ENCODE measurements around the gene C3orf62.
"Not testable (repeated sequence)": the region's sequence is repeated elsewhere in the genome, so short reads cannot be mapped to it uniquely, and the experiment has no call there.

Gene C3orf62

DNA sequence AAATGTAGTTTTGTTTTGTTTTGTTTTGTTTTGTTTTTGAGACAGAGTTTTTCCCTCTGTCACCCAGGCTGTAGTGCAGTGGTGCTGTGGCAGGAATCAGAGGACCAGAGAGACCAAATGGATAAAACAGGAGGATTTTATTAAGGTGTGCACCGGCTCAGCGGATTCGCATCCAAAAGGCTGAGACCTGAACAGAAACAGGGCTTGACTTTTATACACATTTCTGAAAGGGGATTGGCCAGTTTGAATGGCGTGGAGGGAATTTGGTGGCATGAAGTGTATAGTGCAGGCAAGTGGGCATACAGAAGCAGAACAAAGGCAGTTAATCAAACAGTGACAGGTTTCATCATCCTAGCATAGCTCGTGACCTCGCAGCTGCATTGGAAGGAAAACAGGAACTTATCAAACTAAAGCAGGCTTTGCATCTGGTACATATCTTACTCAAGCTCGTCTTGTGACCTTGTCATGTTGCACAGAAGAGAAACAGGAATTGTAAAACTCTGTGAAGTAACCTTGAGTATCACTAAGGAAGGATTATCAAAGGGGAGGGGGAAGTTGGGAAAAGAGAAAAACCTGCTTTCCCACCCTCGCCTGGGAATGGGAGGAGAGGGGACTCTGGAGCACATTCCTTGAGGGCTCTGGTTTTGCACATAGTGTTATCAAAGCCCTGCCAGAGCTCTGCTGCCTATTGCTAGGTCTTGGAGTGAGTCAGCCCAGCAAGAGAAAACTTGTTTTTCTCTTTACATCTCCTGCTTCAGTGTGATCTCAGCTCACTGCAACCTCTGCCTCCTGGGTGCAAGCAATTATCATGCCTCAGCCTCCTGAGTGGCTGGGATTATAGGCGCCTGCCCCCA is 38.5 kb downstream of the C3orf62 start:
- H3K4me3 ChIP-seq (ENCODE audit: low read depth, low read length), result no peak overlapping the region
- no peaks in the 10 kb centered on the region for H3K9me3 ChIP-seq (ENCODE audit: control insufficient read depth, low read length)
- H2AFZ ChIP-seq, result no peak overlapping the region
- TF ChIP-seq, protein P1, sequence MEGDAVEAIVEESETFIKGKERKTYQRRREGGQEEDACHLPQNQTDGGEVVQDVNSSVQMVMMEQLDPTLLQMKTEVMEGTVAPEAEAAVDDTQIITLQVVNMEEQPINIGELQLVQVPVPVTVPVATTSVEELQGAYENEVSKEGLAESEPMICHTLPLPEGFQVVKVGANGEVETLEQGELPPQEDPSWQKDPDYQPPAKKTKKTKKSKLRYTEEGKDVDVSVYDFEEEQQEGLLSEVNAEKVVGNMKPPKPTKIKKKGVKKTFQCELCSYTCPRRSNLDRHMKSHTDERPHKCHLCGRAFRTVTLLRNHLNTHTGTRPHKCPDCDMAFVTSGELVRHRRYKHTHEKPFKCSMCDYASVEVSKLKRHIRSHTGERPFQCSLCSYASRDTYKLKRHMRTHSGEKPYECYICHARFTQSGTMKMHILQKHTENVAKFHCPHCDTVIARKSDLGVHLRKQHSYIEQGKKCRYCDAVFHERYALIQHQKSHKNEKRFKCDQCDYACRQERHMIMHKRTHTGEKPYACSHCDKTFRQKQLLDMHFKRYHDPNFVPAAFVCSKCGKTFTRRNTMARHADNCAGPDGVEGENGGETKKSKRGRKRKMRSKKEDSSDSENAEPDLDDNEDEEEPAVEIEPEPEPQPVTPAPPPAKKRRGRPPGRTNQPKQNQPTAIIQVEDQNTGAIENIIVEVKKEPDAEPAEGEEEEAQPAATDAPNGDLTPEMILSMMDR (IDR thresholded peaks at IDR 0.05), result no peak
- H3K36me3 ChIP-seq (ENCODE audit: control insufficient read depth, insufficient read depth, low read length), result no peaks in the 10 kb centered on the region
- no peaks in the 10 kb centered on the region for H3K4me1 ChIP-seq
- no peak overlapping the region for H3K27ac ChIP-seq
- H3K27me3 ChIP-seq (ENCODE audit: control insufficient read depth, insufficient read depth, low read length), result no peaks in the 10 kb centered on the region
- H3K9ac ChIP-seq, result no peak overlapping the region
- H3K79me2 ChIP-seq, result no peaks in the 10 kb centered on the region
- H3K4me2 ChIP-seq (ENCODE audit: low read length), result no peak overlapping the region

DNA sequence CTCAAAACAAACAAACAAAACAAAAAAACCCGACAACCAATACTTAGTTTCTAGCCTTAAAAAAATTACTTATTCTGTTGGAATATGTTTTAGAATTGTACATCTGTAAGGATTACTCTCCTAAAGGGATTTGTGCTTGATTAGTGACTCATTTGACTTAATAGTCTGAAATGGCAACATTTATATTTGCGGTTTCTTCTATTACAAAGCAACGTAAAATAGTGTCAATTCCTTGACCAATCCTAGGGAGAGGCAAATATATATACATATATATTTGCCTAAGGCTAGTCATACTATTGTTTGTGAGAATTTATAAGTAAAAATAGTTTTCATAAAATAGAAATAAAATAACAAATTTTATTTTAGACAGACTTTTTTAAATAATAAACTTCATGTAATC is 39.7 kb downstream of the C3orf62 start:
- Histone ChIP-seq H3K4me2 (ENCODE audit: low read length) (no peak overlapping the region), H3K79me2 (no peaks in the 10 kb centered on the region), H3K36me3 (ENCODE audit: control insufficient read depth, insufficient read depth, low read length) (no peaks in the 10 kb centered on the region), H3K4me3 (ENCODE audit: low read depth, low read length) (no peak overlapping the region), H3K27ac (no peak overlapping the region), H2AFZ (no peak overlapping the region), H3K27me3 (ENCODE audit: control insufficient read depth, insufficient read depth, low read length) (no peaks in the 10 kb centered on the region), H3K9ac (no peak overlapping the region), H3K9me3 (ENCODE audit: control insufficient read depth, low read length) (no peaks in the 10 kb centered on the region), H3K4me1 (no peaks in the 10 kb centered on the region)
- TF ChIP-seq, protein P1 (IDR thresholded peaks at IDR 0.05), result no peak

DNA sequence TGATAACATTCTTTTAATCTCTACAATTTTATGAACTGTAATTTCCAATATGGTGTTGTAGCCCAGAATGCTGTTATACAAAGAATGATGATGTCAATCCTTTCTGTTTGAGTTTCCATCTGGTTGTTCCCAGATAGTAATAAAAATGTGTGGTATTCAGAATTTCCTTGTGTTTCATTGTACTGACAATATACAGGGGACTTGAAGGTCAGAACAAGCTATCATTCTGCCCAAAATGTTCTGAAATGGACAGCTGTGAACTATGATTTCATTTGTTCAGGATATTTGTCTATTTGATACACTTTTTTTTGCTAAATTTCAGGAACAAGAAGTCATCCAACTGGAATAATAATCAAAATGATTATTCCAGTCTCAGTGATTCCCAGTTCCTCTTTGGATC is 40.8 kb downstream of the C3orf62 start:
- Histone ChIP-seq H3K27ac (no peak overlapping the region), H3K79me2 (no peaks in the 10 kb centered on the region), H3K9me3 (ENCODE audit: control insufficient read depth, low read length) (no peaks in the 10 kb centered on the region), H2AFZ (no peak overlapping the region), H3K4me1 (no peaks in the 10 kb centered on the region), H3K4me2 (ENCODE audit: low read length) (no peak overlapping the region), H3K27me3 (ENCODE audit: control insufficient read depth, insufficient read depth, low read length) (no peaks in the 10 kb centered on the region), H3K4me3 (ENCODE audit: low read depth, low read length) (no peak overlapping the region), H3K9ac (no peak overlapping the region), H3K36me3 (ENCODE audit: control insufficient read depth, insufficient read depth, low read length) (no peaks in the 10 kb centered on the region)
- TF ChIP-seq, protein P1 (IDR thresholded peaks at IDR 0.05), result no peak

DNA sequence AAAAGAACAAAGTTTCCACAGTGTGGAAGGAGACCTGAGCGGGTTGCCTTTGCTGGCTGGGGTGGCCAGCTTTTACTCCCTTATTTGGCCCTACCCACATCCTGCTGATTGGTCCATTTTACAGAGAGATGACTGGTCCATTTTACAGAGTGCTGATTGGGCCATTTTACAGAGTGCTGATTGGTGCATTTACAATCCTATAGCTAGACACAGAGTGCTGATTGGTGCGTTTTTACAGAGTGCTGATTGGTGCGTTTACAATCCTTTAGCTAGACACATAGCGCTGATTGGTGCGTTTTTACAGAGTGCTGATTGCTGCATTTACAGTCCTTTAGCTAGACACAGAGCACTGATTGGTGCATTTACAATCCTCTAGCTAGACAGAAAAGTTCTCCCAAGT is 48.2 kb downstream of the C3orf62 start:
- not testable (repeated sequence) for H3K9ac ChIP-seq; H2AFZ ChIP-seq; H3K9me3 ChIP-seq (ENCODE audit: control insufficient read depth, low read length); H3K36me3 ChIP-seq (ENCODE audit: control insufficient read depth, insufficient read depth, low read length); H3K4me2 ChIP-seq (ENCODE audit: low read length); H3K27me3 ChIP-seq (ENCODE audit: control insufficient read depth, insufficient read depth, low read length); H3K4me1 ChIP-seq; H3K27ac ChIP-seq; H3K4me3 ChIP-seq (ENCODE audit: low read depth, low read length); H3K79me2 ChIP-seq

DNA sequence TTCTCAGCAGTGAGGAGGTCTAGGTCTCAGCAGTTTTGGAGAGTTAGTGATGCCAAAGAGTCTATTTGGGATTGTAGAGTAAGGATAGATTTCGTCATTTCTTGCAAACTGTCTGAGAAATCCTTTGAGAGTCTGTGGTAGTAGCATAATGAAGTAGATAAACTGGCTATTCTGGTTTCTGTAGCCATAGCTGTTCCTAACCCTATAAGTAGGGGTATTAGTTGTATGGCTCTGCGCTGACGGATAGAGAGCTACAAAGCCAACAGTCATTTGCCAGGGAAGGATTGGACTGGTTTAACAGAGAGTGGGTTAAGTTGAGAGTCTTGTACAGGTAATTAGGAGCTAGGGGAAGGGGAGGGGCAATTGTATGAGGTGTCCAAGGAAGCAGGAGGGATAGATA is 55.0 kb downstream of the C3orf62 start:
- H3K27me3 ChIP-seq (ENCODE audit: control insufficient read depth, insufficient read depth, low read length), result no peaks in the 10 kb centered on the region
- H3K79me2 ChIP-seq, result no peaks in the 10 kb centered on the region
- no peak overlapping the region for H2AFZ ChIP-seq
- H3K4me1 ChIP-seq, result no peaks in the 10 kb centered on the region
- no peaks in the 10 kb centered on the region for H3K9me3 ChIP-seq (ENCODE audit: control insufficient read depth, low read length)
- TF ChIP-seq, protein P1 (IDR thresholded peaks at IDR 0.05), result no peak
- no peak overlapping the region for H3K9ac ChIP-seq
- H3K27ac ChIP-seq, result no peak overlapping the region
- no peaks in the 10 kb centered on the region for H3K36me3 ChIP-seq (ENCODE audit: control insufficient read depth, insufficient read depth, low read length)
- no peak overlapping the region for H3K4me2 ChIP-seq (ENCODE audit: low read length)
- no peak overlapping the region for H3K4me3 ChIP-seq (ENCODE audit: low read depth, low read length)

DNA sequence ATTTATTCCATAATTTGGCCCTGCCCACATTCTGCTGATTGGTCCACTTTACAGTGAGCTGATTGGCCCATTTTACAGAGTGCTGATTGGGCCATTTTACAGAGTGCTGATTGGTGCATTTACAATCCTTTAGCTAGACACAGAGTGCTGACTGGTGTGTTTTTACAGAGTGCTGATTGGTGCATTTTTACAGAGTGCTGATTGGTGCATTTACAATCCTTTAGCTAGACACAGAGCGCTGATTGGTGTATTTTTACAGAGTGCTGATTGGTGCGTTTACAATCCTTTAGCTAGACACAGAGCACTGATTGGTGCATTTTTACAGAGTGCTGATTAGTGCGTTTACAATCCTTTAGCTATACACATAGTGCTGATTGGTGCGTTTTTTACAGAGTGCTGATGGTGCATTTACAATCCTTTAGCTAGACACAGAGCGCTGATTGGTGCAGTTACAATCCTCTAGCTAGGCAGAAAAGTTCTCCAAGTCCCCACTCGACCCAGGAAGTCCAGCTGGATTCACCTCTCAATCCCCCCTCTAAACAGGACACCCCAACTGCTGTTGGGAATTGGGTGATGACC is 56.0 kb downstream of the C3orf62 start:
- H3K9me3 ChIP-seq (ENCODE audit: control insufficient read depth, low read length); H3K4me1 ChIP-seq; H3K9ac ChIP-seq; H3K4me2 ChIP-seq (ENCODE audit: low read length); H3K27me3 ChIP-seq (ENCODE audit: control insufficient read depth, insufficient read depth, low read length); H3K4me3 ChIP-seq (ENCODE audit: low read depth, low read length); H3K79me2 ChIP-seq; H3K27ac ChIP-seq; H3K36me3 ChIP-seq (ENCODE audit: control insufficient read depth, insufficient read depth, low read length); H2AFZ ChIP-seq: not testable (repeated sequence)
